Trophoblast cell (in vitro differentiated cells and primary cell): ENCODE results near the gene ALG1L2.
"Not testable (repeated sequence)": the region's sequence is repeated elsewhere in the genome, so short reads cannot be mapped to it uniquely, and the experiment has no call there.

Experiments used
- DNase-seq, 2 donors: peaks; one replicate each; pipeline ENCODE4 v3.0.0-alpha.2; 2016
- H2AFZ ChIP-seq: 2 replicates; pipeline ENCODE4 v1.6.1; 2013; ENCODE audit warnings: low read length, moderate library complexity, mild to moderate bottlenecking; ENCODE audit not compliant: insufficient read depth, poor library complexity
- H2AK5ac ChIP-seq: 2 replicates; pipeline ENCODE4 v1.6.1; 2013; ENCODE audit warnings: mild to moderate bottlenecking, low read length
- H2BK120ac ChIP-seq: 2 replicates; pipeline ENCODE4 v1.6.1; 2013; ENCODE audit warnings: low read length, mild to moderate bottlenecking, moderate library complexity; ENCODE audit not compliant: insufficient read depth, poor library complexity
- H2BK12ac ChIP-seq: 2 replicates; pipeline ENCODE4 v1.6.1; 2013; ENCODE audit warnings: mild to moderate bottlenecking, low read length, moderate library complexity
- H2BK5ac ChIP-seq: 2 replicates; pipeline ENCODE4 v1.6.1; 2013; ENCODE audit warnings: low read length, low read depth, moderate library complexity, mild to moderate bottlenecking; ENCODE audit not compliant: poor library complexity
- H3K14ac ChIP-seq: 2 replicates; pipeline ENCODE4 v1.6.1; 2013; ENCODE audit warnings: mild to moderate bottlenecking, low read length
- H3K18ac ChIP-seq: 2 replicates; pipeline ENCODE4 v1.6.1; 2013; ENCODE audit warnings: mild to moderate bottlenecking, low read length
- H3K23ac ChIP-seq: 2 replicates; pipeline ENCODE4 v1.6.1; 2013; ENCODE audit warnings: low read length
- H3K27ac ChIP-seq: 2 replicates; pipeline ENCODE4 v1.5.1; 2013; ENCODE audit warnings: low read depth, mild to moderate bottlenecking, inconsistent platforms, low read length, moderate library complexity
- H3K27me3 ChIP-seq: 2 replicates; pipeline ENCODE4 v1.6.1; 2013; ENCODE audit warnings: inconsistent platforms, mild to moderate bottlenecking, low read length, moderate library complexity; ENCODE audit not compliant: insufficient read depth
- H3K36me3 ChIP-seq, 2 experiments: 1 replicate in 1 of 2; 2 replicates in 1 of 2; pipeline ENCODE4 v1.6.1; 2013; ENCODE audit warnings: low read length in 2 of 2, mild to moderate bottlenecking in 2 of 2, moderate library complexity in 1 of 2; ENCODE audit not compliant: insufficient read depth in 2 of 2, control insufficient read depth in 1 of 2
- H3K4ac ChIP-seq: 2 replicates; pipeline ENCODE4 v1.6.1; 2013; ENCODE audit warnings: low read depth, mild to moderate bottlenecking, low read length, moderate library complexity
- H3K4me1 ChIP-seq, 2 experiments: 1 replicate in 1 of 2; 2 replicates in 1 of 2; pipeline ENCODE4 v1.6.1; 2013; ENCODE audit warnings: low read length in 2 of 2, mild to moderate bottlenecking in 2 of 2, moderate library complexity in 1 of 2; ENCODE audit not compliant: insufficient read depth in 2 of 2, control insufficient read depth in 1 of 2
- H3K4me2 ChIP-seq: 2 replicates; pipeline ENCODE4 v1.6.1; 2013; ENCODE audit warnings: inconsistent platforms, mild to moderate bottlenecking, low read length, moderate library complexity
- H3K4me3 ChIP-seq: 2 replicates; pipeline ENCODE4 v1.5.1; 2013; ENCODE audit warnings: mild to moderate bottlenecking, low read depth, low read length, inconsistent platforms
- H3K79me1 ChIP-seq: one replicate; pipeline ENCODE4 v1.6.1; 2013; ENCODE audit warnings: low read length
- H3K79me2 ChIP-seq: 2 replicates; pipeline ENCODE4 v1.6.1; 2013; ENCODE audit warnings: low read length, mild to moderate bottlenecking; ENCODE audit not compliant: control insufficient read depth, insufficient read depth, poor library complexity
- H3K9ac ChIP-seq: 2 replicates; pipeline ENCODE4 v1.6.1; 2013; ENCODE audit warnings: mild to moderate bottlenecking, low read length
- H3K9me3 ChIP-seq: 2 replicates; pipeline ENCODE4 v1.6.1; 2013; ENCODE audit warnings: low read depth, mild to moderate bottlenecking, control low read depth, inconsistent platforms, low read length; ENCODE audit not compliant: insufficient read depth
- H4K12ac ChIP-seq: 2 replicates; pipeline ENCODE4 v1.6.1; 2013; ENCODE audit warnings: low read depth, mild to moderate bottlenecking, low read length, moderate library complexity
- H4K8ac ChIP-seq: 2 replicates; pipeline ENCODE4 v1.6.1; 2013; ENCODE audit warnings: low read depth, mild to moderate bottlenecking, low read length, moderate library complexity
- H4K91ac ChIP-seq: one replicate; pipeline ENCODE4 v1.6.1; 2013; ENCODE audit warnings: low read depth, mild to moderate bottlenecking, low read length, moderate library complexity
- WGBS: extraction: QIAGEN DNeasy Blood & Tissue Kit; methylation state at CpG from one replicate; pipeline ENCODE4 v1.1.7; 2013; ENCODE audit warnings: missing lambda C conversion rate; ENCODE audit not compliant: insufficient read length, insufficient coverage; ENCODE audit errors: extremely low coverage; 5-methylcytosine and 5-hydroxymethylcytosine counted together

ALG1L2 gene

GRCh38 chr3:130085881-130086280, 4.2 kb downstream of the ALG1L2 start:
- Histone ChIP-seq H4K91ac (no peak overlapping the region), H2BK120ac (no peak overlapping the region), H3K23ac (no peak overlapping the region), H4K8ac (no peak overlapping the region), H3K79me1 (no peaks in the 10 kb centered on the region), H3K27me3 (no peaks in the 10 kb centered on the region), H4K12ac (no peak overlapping the region), H3K36me3 (no peaks in the 10 kb centered on the region), H3K14ac (no peak overlapping the region), H3K9me3 (no peaks in the 10 kb centered on the region), H3K4me3 (no peak overlapping the region), H3K79me2 (no peaks in the 10 kb centered on the region), H3K4ac (no peak overlapping the region), H2BK5ac (no peak overlapping the region), H3K4me2 (no peak overlapping the region), H2BK12ac (no peak overlapping the region), H2AK5ac (no peak overlapping the region), H3K4me1 (no peaks in the 10 kb centered on the region), H3K27ac (no peak overlapping the region), H3K9ac (no peak overlapping the region), H3K18ac (no peak overlapping the region), H2AFZ (no peak overlapping the region)
- no peak for DNase-seq
- no CpG with 5 or more reads among the region's 6 CpGs for WGBS

DNA sequence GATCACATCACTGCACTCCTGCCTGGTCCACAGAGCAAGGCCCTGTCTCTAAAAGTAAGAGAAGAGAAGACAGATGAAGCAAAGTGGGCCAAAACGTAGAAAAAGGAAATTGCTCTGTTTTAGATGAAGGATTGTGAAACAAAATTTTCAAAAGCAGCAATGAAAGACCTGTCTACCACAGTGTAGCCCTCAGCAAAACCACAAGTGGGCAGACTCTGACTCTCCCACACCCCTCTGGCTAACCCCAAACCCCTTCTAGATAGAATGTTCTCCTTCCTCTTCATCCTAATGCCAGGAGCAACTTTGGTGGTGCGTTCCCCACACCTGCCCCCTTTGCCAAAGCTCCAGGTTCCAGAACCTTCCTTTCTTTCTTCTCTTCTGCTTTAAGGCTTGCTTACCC, 5.0 kb downstream of the ALG1L2 start:
- H3K4me1 ChIP-seq, H4K91ac ChIP-seq, H3K4me3 ChIP-seq, H3K4me2 ChIP-seq, H3K14ac ChIP-seq, H3K9me3 ChIP-seq, H3K36me3 ChIP-seq, H4K12ac ChIP-seq, H3K79me1 ChIP-seq, H2AK5ac ChIP-seq, H2AFZ ChIP-seq, DNase-seq, H3K27ac ChIP-seq, H3K79me2 ChIP-seq, H3K18ac ChIP-seq, H3K4ac ChIP-seq, H3K9ac ChIP-seq, H3K23ac ChIP-seq, H2BK5ac ChIP-seq, H3K27me3 ChIP-seq, H2BK12ac ChIP-seq, H2BK120ac ChIP-seq, H4K8ac ChIP-seq: not testable (repeated sequence)
- no CpG with 5 or more reads among the region's 2 CpGs for WGBS

GRCh38 chr3:130088061-130088460, 6.4 kb downstream of the ALG1L2 start:
- WGBS: no CpG with 5 or more reads among the region's 4 CpGs
- no peaks in the 10 kb centered on the region for H3K79me2 ChIP-seq
- no peaks in the 10 kb centered on the region for H3K27me3 ChIP-seq
- no peak overlapping the region for H3K4me3 ChIP-seq
- no peak overlapping the region for H3K18ac ChIP-seq
- H3K9me3 ChIP-seq: no peaks in the 10 kb centered on the region
- no peak overlapping the region for H3K14ac ChIP-seq
- H3K27ac ChIP-seq: no peak overlapping the region
- no peak overlapping the region for H4K8ac ChIP-seq
- H3K4me2 ChIP-seq: no peak overlapping the region
- no peak for DNase-seq
- no peak overlapping the region for H2AK5ac ChIP-seq
- no peak overlapping the region for H4K12ac ChIP-seq
- H3K9ac ChIP-seq: no peak overlapping the region
- no peak overlapping the region for H3K4ac ChIP-seq
- H2AFZ ChIP-seq: no peak overlapping the region
- no peak overlapping the region for H2BK120ac ChIP-seq
- H3K4me1 ChIP-seq: no peaks in the 10 kb centered on the region
- H4K91ac ChIP-seq: no peak overlapping the region
- H3K36me3 ChIP-seq: no peaks in the 10 kb centered on the region
- H3K79me1 ChIP-seq: no peaks in the 10 kb centered on the region
- no peak overlapping the region for H2BK5ac ChIP-seq
- no peak overlapping the region for H2BK12ac ChIP-seq
- H3K23ac ChIP-seq: no peak overlapping the region

- not testable (repeated sequence) for H3K79me1 ChIP-seq, H3K9me3 ChIP-seq, H2AFZ ChIP-seq, H3K4me3 ChIP-seq, H3K27me3 ChIP-seq, H2AK5ac ChIP-seq, H4K91ac ChIP-seq, H3K27ac ChIP-seq, H2BK5ac ChIP-seq, H3K79me2 ChIP-seq, H3K4ac ChIP-seq, H3K4me1 ChIP-seq, H3K9ac ChIP-seq, H4K12ac ChIP-seq, H3K36me3 ChIP-seq, H3K14ac ChIP-seq, H4K8ac ChIP-seq, H3K18ac ChIP-seq, H2BK12ac ChIP-seq, H3K4me2 ChIP-seq, H2BK120ac ChIP-seq, DNase-seq, H3K23ac ChIP-seq
- WGBS: no CpG with 5 or more reads among the region's 3 CpGs
Observed at GRCh38 chr3:130090681-130091080, 9.1 kb downstream of the ALG1L2 start.
